ENCODE measurements around the gene ICA1.

The ICA1 gene

DNA sequence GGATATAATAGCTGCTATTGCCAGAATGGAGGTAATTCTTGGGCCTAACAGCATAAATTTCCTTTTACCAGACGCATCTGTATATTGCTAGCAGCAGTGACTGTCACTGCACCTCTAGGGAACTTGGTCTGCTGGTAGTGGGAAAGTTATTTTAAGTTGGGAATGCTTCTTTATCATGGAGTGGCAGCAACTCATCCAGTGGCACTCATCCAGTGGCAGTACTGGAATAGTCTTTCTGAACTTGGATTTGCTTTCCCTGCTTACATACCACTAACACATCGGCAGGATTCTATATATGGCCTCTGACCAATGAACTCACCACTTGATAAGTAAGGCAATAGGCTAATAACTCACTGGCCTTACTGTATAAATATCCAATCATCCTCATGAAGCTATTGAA, 22.0 kb upstream of the ICA1 start:
- H3K4me3 ChIP-seq (ENCODE audit: low read length), result no peak overlapping the region
- DNase-seq (ENCODE audit: low read depth), result no peak
- TF ChIP-seq CTCF (conservative IDR thresholded peaks at IDR 0.05; ENCODE audit: low read length), result no peak

DNA sequence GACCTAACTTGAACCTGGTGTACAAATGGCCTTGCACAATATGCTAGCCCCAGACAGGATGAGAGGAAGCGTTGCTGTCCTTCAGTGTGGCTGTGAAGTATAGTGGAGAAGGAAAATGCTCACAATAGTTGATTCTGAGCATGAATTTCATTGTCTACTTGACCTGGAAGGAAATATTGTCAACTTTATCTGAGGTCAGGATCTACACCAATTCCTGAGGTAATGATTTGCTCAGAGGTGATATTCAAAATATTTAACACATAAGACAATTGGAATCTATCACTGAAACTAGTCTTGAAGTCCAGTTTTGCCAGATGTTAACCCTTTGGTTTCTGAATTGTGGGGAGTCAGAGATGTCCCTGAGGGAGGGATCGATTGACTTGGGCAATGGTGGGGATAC, 20.9 kb upstream of the ICA1 start:
- no peak for DNase-seq (ENCODE audit: low read depth)
- no peak for TF ChIP-seq CTCF (conservative IDR thresholded peaks at IDR 0.05; ENCODE audit: low read length)
- no peak overlapping the region for H3K4me3 ChIP-seq (ENCODE audit: low read length)

DNA sequence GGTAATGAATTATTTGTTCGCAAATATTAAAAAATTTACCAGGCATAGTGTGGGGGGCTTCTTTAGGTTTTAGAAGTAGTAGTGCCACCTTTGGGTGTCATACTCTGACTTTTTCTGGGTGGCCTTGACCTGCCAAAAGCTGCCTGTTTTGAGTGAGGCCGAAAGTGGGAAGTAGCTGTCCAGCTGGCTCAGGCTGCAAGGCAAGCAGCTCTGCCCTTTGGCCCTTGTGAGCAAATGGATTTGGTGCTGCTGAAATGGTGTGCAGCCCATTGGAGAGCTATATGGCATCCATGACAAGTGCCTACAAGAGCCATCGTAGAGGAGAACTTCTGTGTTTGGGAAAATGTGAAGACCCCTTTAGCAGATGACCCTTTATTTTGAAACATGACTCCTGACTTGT, 20.2 kb upstream of the ICA1 start:
- no peak overlapping the region for H3K4me3 ChIP-seq (ENCODE audit: low read length)
- DNase-seq (ENCODE audit: low read depth), result no peak
- TF ChIP-seq CTCF (conservative IDR thresholded peaks at IDR 0.05; ENCODE audit: low read length), result no peak

DNA sequence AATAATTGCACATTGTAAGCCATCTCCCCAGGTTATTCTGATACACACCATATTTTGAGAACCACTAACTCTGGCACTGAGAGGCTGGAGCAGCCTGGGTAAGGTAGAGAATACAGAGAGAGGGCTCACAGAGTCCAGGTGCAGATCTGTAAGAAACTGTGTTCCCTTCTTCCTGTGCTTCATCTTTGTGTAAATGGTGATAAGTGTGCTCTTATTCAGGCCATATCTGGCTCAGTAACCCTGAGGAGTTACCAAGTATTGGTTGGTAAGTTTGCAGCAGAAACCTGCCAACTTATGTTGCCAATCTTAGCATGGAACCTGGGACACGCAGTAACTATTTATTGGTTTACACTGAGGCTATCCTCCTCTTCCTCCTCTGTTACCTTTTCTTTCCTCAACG, 16.2 kb upstream of the ICA1 start:
- no peak overlapping the region for H3K4me3 ChIP-seq (ENCODE audit: low read length)
- TF ChIP-seq CTCF (conservative IDR thresholded peaks at IDR 0.05; ENCODE audit: low read length), result no peak
- no peak for DNase-seq (ENCODE audit: low read depth)

DNA sequence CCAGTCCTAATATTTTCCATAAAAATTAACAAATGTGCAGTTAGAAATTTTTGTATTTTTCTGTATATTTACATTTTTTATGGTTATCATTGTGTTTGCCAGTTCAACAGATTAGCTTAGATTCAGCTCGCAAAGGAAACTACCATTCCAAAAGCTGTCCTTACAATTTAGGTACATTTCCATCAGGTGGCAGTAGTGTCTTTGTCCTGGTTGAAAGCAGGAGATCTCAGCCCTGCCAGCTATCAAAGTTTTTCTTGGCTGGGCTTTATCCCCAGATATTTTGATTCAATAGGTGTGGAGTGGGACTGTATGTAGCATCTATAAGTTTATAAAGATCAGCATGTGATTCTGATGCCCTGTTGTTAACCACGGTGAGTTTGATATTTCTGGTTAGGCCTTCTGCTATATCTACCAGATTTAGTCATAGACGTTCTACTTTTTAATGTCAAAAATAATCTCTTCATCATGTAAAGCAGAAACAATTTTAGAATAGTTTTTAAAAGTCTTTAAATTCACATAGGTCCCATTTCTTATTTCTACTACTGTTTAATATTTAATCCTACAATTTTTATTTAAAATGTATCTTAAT, 15.5 kb upstream of the ICA1 start:
- DNase-seq (ENCODE audit: low read depth), result no peak
- no peak for TF ChIP-seq CTCF (conservative IDR thresholded peaks at IDR 0.05; ENCODE audit: low read length)
- no peak overlapping the region for H3K4me3 ChIP-seq (ENCODE audit: low read length)

GRCh38 chr7:8274589-8274988, 12.6 kb upstream of the ICA1 start:
- TF ChIP-seq CTCF (conservative IDR thresholded peaks at IDR 0.05; ENCODE audit: low read length), result no peak
- DNase-seq (ENCODE audit: low read depth), result no peak

DNA sequence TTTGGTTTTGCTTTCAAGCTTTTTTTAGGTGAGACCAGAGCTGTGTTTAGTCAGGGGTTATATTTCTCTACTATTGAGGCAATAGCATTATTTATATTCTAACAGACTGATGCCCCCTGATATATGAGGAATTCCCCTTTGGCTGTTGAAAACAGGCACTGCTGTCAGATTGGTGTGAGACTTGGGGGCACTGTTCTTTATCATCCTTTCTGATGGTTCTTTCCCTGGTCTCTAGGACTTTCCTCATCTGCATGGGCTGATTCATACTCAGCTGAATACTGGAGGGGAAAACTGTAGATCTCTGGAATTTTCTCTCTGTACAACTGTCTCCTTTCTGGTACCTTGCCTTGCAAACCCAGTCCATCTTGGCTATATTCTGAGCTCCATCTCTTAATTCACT, 10.0 kb upstream of the ICA1 start:
- no peak for DNase-seq (ENCODE audit: low read depth)
- H3K4me3 ChIP-seq (ENCODE audit: low read length), result no peak overlapping the region
- no peak for TF ChIP-seq CTCF (conservative IDR thresholded peaks at IDR 0.05; ENCODE audit: low read length)

More at GRCh38 chr7:8274589-8274988, 12.6 kb upstream of the ICA1 start:
- no peak overlapping the region for H3K4me3 ChIP-seq (ENCODE audit: low read length)
